Measurements from ENCODE around the gene MTOR.
A peak's percentile ranks its signal among the peaks of the same experiment; 100 is the strongest.

MTOR gene

GRCh38 chr1:11198257-11198656, 64.1 kb downstream of the MTOR start:
- Histone ChIP-seq H2AK5ac (ENCODE audit: low read length) (no peak overlapping the region), H3K4me3 (ENCODE audit: low read length) (no peak overlapping the region), H3K79me2 (ENCODE audit: control insufficient read depth, insufficient read depth, low read length) (no peaks in the 10 kb centered on the region), H2BK5ac (ENCODE audit: low read length) (no peak overlapping the region), H3K4me1 (ENCODE audit: control insufficient read depth, low read depth, low read length) (no peaks in the 10 kb centered on the region), H3K23ac (ENCODE audit: low read length) (no peak overlapping the region), H3K56ac (ENCODE audit: low read length) (peak overlapping the region; percentile 22), H3K27me3 (ENCODE audit: insufficient read depth, low read length, poor library complexity) (no peaks in the 10 kb centered on the region), H4K8ac (ENCODE audit: low read depth, low read length) (no peak overlapping the region), H3K18ac (ENCODE audit: low read length) (no peak overlapping the region), H3K79me1 (ENCODE audit: low read length) (no peaks in the 10 kb centered on the region), H3K27ac (ENCODE audit: low read depth, low read length) (no peak overlapping the region), H2BK15ac (replicated peaks; ENCODE audit: low read depth) (no peak overlapping the region), H2BK120ac (ENCODE audit: low read depth, low read length) (no peak overlapping the region), H3K9ac (ENCODE audit: low read length) (no peak overlapping the region), H3K4me2 (ENCODE audit: low read length) (no peak overlapping the region), H3K36me3 (ENCODE audit: control insufficient read depth, insufficient read depth, low read length) (peaks cover 3% of the 10 kb centered on the region), H4K5ac (ENCODE audit: low read length) (no peak overlapping the region), H3K4ac (ENCODE audit: low read depth, low read length) (no peak overlapping the region)
- WGBS (ENCODE audit: extremely low coverage, insufficient coverage, low lambda C conversion rate): no CpG with 5 or more reads among the region's 4 CpGs
- DNase-seq: peak; percentile 47

- Histone ChIP-seq H2AK5ac (ENCODE audit: low read length) (no peak overlapping the region), H3K27me3 (ENCODE audit: insufficient read depth, low read length, poor library complexity) (no peaks in the 10 kb centered on the region), H3K18ac (ENCODE audit: low read length) (no peak overlapping the region), H3K36me3 (ENCODE audit: control insufficient read depth, insufficient read depth, low read length) (peaks cover 3% of the 10 kb centered on the region), H3K56ac (ENCODE audit: low read length) (no peak overlapping the region), H3K4me1 (ENCODE audit: control insufficient read depth, low read depth, low read length) (no peaks in the 10 kb centered on the region), H3K79me1 (ENCODE audit: low read length) (no peaks in the 10 kb centered on the region), H2BK15ac (replicated peaks; ENCODE audit: low read depth) (no peak overlapping the region), H4K8ac (ENCODE audit: low read depth, low read length) (no peak overlapping the region), H3K4ac (ENCODE audit: low read depth, low read length) (no peak overlapping the region), H3K4me2 (ENCODE audit: low read length) (no peak overlapping the region), H3K9ac (ENCODE audit: low read length) (no peak overlapping the region), H3K27ac (ENCODE audit: low read depth, low read length) (no peak overlapping the region), H2BK5ac (ENCODE audit: low read length) (no peak overlapping the region), H3K23ac (ENCODE audit: low read length) (no peak overlapping the region), H2BK120ac (ENCODE audit: low read depth, low read length) (no peak overlapping the region), H3K4me3 (ENCODE audit: low read length) (no peak overlapping the region), H4K5ac (ENCODE audit: low read length) (no peak overlapping the region), H3K79me2 (ENCODE audit: control insufficient read depth, insufficient read depth, low read length) (no peaks in the 10 kb centered on the region)
- no CpG with 5 or more reads among the region's 4 CpGs for WGBS (ENCODE audit: extremely low coverage, insufficient coverage, low lambda C conversion rate)
- no peak for DNase-seq
Measured at GRCh38 chr1:11197359-11197758, 65.0 kb downstream of the MTOR start.

GRCh38 chr1:11196945-11197344, 65.4 kb downstream of the MTOR start:
- no peaks in the 10 kb centered on the region for H3K4me1 ChIP-seq (ENCODE audit: control insufficient read depth, low read depth, low read length)
- H3K18ac ChIP-seq (ENCODE audit: low read length): no peak overlapping the region
- no peak overlapping the region for H2BK120ac ChIP-seq (ENCODE audit: low read depth, low read length)
- no peak overlapping the region for H3K9ac ChIP-seq (ENCODE audit: low read length)
- H3K79me1 ChIP-seq (ENCODE audit: low read length): no peaks in the 10 kb centered on the region
- H2BK5ac ChIP-seq (ENCODE audit: low read length): no peak overlapping the region
- H2BK15ac ChIP-seq (replicated peaks; ENCODE audit: low read depth): no peak overlapping the region
- H3K27ac ChIP-seq (ENCODE audit: low read depth, low read length): no peak overlapping the region
- H3K4me3 ChIP-seq (ENCODE audit: low read length): no peak overlapping the region
- H3K79me2 ChIP-seq (ENCODE audit: control insufficient read depth, insufficient read depth, low read length): no peaks in the 10 kb centered on the region
- no peak overlapping the region for H3K56ac ChIP-seq (ENCODE audit: low read length)
- no peak overlapping the region for H4K8ac ChIP-seq (ENCODE audit: low read depth, low read length)
- H3K4me2 ChIP-seq (ENCODE audit: low read length): no peak overlapping the region
- no peak overlapping the region for H3K23ac ChIP-seq (ENCODE audit: low read length)
- no CpG with 5 or more reads among the region's 2 CpGs for WGBS (ENCODE audit: extremely low coverage, insufficient coverage, low lambda C conversion rate)
- no peak overlapping the region for H2AK5ac ChIP-seq (ENCODE audit: low read length)
- DNase-seq: peak; percentile 61
- no peak overlapping the region for H4K5ac ChIP-seq (ENCODE audit: low read length)
- no peaks in the 10 kb centered on the region for H3K27me3 ChIP-seq (ENCODE audit: insufficient read depth, low read length, poor library complexity)
- H3K4ac ChIP-seq (ENCODE audit: low read depth, low read length): no peak overlapping the region
- H3K36me3 ChIP-seq (ENCODE audit: control insufficient read depth, insufficient read depth, low read length): peaks cover 3% of the 10 kb centered on the region

- Histone ChIP-seq H3K27ac (ENCODE audit: low read depth, low read length) (no peak overlapping the region), H3K4ac (ENCODE audit: low read depth, low read length) (no peak overlapping the region), H2AK5ac (ENCODE audit: low read length) (no peak overlapping the region), H3K4me2 (ENCODE audit: low read length) (no peak overlapping the region), H2BK5ac (ENCODE audit: low read length) (no peak overlapping the region), H3K79me2 (ENCODE audit: control insufficient read depth, insufficient read depth, low read length) (no peaks in the 10 kb centered on the region), H3K4me1 (ENCODE audit: control insufficient read depth, low read depth, low read length) (no peaks in the 10 kb centered on the region), H3K18ac (ENCODE audit: low read length) (no peak overlapping the region), H3K23ac (ENCODE audit: low read length) (no peak overlapping the region), H3K79me1 (ENCODE audit: low read length) (no peaks in the 10 kb centered on the region), H4K8ac (ENCODE audit: low read depth, low read length) (no peak overlapping the region), H3K27me3 (ENCODE audit: insufficient read depth, low read length, poor library complexity) (no peaks in the 10 kb centered on the region), H4K5ac (ENCODE audit: low read length) (no peak overlapping the region), H3K56ac (ENCODE audit: low read length) (no peak overlapping the region), H3K4me3 (ENCODE audit: low read length) (no peak overlapping the region), H2BK120ac (ENCODE audit: low read depth, low read length) (no peak overlapping the region), H3K36me3 (ENCODE audit: control insufficient read depth, insufficient read depth, low read length) (peaks cover 4% of the 10 kb centered on the region), H3K9ac (ENCODE audit: low read length) (no peak overlapping the region), H2BK15ac (replicated peaks; ENCODE audit: low read depth) (no peak overlapping the region)
- WGBS (ENCODE audit: extremely low coverage, insufficient coverage, low lambda C conversion rate): no CpG with 5 or more reads among the region's 14 CpGs
- DNase-seq: no peak
Measured at GRCh38 chr1:11194407-11195176, 67.8 kb downstream of the MTOR start.

- H3K4me2 ChIP-seq (ENCODE audit: low read length): no peak overlapping the region
- no peaks in the 10 kb centered on the region for H3K79me1 ChIP-seq (ENCODE audit: low read length)
- H3K27ac ChIP-seq (ENCODE audit: low read depth, low read length): no peak overlapping the region
- no peak overlapping the region for H3K4me3 ChIP-seq (ENCODE audit: low read length)
- peaks cover 1% of the 10 kb centered on the region for H3K36me3 ChIP-seq (ENCODE audit: control insufficient read depth, insufficient read depth, low read length)
- no peak overlapping the region for H2BK5ac ChIP-seq (ENCODE audit: low read length)
- no peaks in the 10 kb centered on the region for H3K79me2 ChIP-seq (ENCODE audit: control insufficient read depth, insufficient read depth, low read length)
- no peak overlapping the region for H4K5ac ChIP-seq (ENCODE audit: low read length)
- no peak overlapping the region for H3K56ac ChIP-seq (ENCODE audit: low read length)
- H3K4me1 ChIP-seq (ENCODE audit: control insufficient read depth, low read depth, low read length): no peaks in the 10 kb centered on the region
- H3K9ac ChIP-seq (ENCODE audit: low read length): no peak overlapping the region
- DNase-seq: no peak
- WGBS (ENCODE audit: extremely low coverage, insufficient coverage, low lambda C conversion rate): no CpG with 5 or more reads among the region's 11 CpGs
- H4K8ac ChIP-seq (ENCODE audit: low read depth, low read length): no peak overlapping the region
- no peak overlapping the region for H2AK5ac ChIP-seq (ENCODE audit: low read length)
- H3K27me3 ChIP-seq (ENCODE audit: insufficient read depth, low read length, poor library complexity): no peaks in the 10 kb centered on the region
- H2BK120ac ChIP-seq (ENCODE audit: low read depth, low read length): no peak overlapping the region
- no peak overlapping the region for H3K4ac ChIP-seq (ENCODE audit: low read depth, low read length)
- no peak overlapping the region for H3K23ac ChIP-seq (ENCODE audit: low read length)
- no peak overlapping the region for H2BK15ac ChIP-seq (replicated peaks; ENCODE audit: low read depth)
- no peak overlapping the region for H3K18ac ChIP-seq (ENCODE audit: low read length)
Measured at GRCh38 chr1:11193376-11193775, 69.0 kb downstream of the MTOR start.
